T-helper 2 cell treated with Interferon-gamma antibody and Interleukin-4, amounts not matched to agents 100 ng/mL and 5 ng/mL, for 36 hours (primary cell): ENCODE data around the gene BCAT1. TPM values are rescaled to one million over a fixed set of nuclear protein-coding genes. Genes with fewer than 3 reads are reported as not detected.

Experiments
- intact Hi-C: fragments of 100-400 bp; cut with micrococcal nuclease; formaldehyde crosslinking; loops from one replicate; pipeline ENCODE4 v1.15.1; 2023
- total RNA-seq: library from RNA; stranded (reverse); gene quantifications from 2 replicates; pipeline ENCODE4 v1.2.3, GENCODE V29; 2022

The BCAT1 gene
- total RNA-seq, 1 donor from 2014 or later, result 10.9 TPM

- intact Hi-C loops, result loop anchor here (5.0 kb wide), 1 partner anchor 1568 kb away; no protein-coding TSS in a partner anchor
Measured at GRCh38 chr12:24775073-24775472, 173.8 kb downstream of the BCAT1 start.

- intact Hi-C loops, result no loop called here
Measured at GRCh38 chr12:24773996-24774395, 174.9 kb downstream of the BCAT1 start.

- intact Hi-C loops, result no loop called here
Measured at GRCh38 chr12:24772813-24773212, 176.1 kb downstream of the BCAT1 start.

DNA sequence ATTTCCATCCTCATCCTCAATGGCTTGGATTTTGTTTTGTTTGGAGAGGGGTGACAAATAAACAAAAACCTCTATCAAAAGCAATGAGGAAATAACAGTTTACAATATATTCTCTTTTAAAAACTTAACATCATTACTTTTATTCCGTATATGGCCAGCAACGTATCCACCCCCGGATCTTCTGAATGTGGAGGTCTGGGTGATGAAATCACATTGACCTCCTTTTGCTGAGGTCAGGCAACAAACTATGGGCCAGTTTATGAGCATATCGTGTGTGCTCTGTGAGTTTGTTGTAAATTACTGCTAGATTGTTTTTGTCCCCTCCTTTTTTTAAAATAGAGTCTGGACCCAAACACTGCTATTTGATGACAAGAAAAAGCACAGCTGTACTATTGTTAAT is 178.1 kb downstream of the BCAT1 start:
- intact Hi-C loops, result no loop called here

- intact Hi-C loops, result no loop called here
Measured at GRCh38 chr12:24770334-24770733, 178.6 kb downstream of the BCAT1 start.

DNA sequence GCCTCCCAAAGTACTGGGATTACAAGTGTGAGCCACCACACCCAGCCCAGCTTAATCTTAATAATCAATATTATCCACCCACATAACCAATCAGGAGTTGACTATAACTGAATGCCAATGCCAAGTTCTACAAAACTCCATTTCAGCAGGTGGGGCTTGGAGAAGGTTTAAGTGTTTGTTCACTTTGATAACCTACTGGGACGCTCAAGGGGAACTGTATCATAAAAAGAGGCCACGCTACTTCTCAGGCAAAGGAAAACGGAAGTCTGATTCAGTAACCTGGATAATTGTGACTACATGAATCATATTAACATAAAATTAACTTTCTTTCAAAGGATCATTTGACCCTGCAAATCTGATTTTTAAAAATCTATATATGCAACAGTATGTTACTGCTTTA is 179.2 kb downstream of the BCAT1 start:
- intact Hi-C loops, result no loop called here

GRCh38 chr12:24768415-24768814 is 180.5 kb downstream of the BCAT1 start:
- intact Hi-C loops, result no loop called here

DNA sequence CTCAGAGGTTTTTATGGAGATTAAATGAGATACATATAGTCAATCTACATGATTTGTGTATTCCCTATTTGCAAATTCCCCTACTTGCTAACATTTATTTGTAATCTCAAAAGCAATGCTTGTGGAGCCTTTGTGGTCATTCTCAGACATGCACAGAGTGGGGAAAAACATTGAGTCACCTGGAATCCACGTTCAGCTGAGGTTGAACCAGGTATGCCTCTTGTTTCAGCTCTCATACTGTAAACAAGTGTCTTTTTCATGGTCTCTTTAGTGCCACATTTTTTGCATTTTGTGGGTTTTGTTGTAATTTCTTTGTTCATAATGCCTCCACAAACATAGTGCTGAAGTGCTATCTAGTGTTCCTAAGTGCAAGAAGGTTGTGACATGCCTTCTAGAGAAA is 181.9 kb downstream of the BCAT1 start:
- intact Hi-C loops, result no loop called here

DNA sequence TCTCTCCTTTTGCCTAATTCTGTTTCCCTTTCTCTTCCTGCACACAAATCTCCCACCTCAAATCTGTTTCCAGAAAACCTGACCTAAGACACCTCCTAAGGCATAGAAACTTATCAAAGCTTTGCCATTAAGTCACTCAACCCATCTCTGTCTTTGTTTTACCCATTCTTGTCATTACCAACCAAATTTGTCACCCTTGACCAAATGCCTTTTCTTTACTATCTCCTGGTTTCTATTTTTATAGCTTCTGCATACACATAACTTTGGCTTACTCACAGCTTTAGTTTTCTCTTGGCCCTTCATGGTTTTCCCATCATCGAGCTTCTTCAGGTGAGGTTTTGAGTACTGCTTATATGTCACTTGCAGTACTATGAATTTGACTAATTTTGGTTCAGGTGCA is 184.2 kb downstream of the BCAT1 start:
- intact Hi-C loops, result no loop called here

- intact Hi-C loops, result no loop called here
Measured at GRCh38 chr12:24760606-24761378, 188.1 kb downstream of the BCAT1 start.

- intact Hi-C loops, result no loop called here
Measured at GRCh38 chr12:24760162-24760561, 188.7 kb downstream of the BCAT1 start.

Other genes with a start within 250 kb of the BCAT1 start
- gene DNAI7, start 246.1 kb upstream of the BCAT1 start, total RNA-seq, result not detected in 2 replicates
- gene ETFRF1, start 246.1 kb upstream of the BCAT1 start, total RNA-seq, result 8.7 and 9.3 TPM in 2 replicates